Nephron (organoid): Measurements from ENCODE around the gene ATP8A1.

Experiments
- H3K27ac Mint-ChIP-seq, 3 experiments: 2 replicates each; pipeline ENCODE4 v1.8.0; 2020; ENCODE audit warnings: mixed read lengths in 3 of 3, mild to moderate bottlenecking in 2 of 3, moderate library complexity in 1 of 3
- H3K27me3 Mint-ChIP-seq: 2 replicates; pipeline ENCODE4 v1.8.0; 2021; ENCODE audit warnings: low read depth, mild to moderate bottlenecking, moderate library complexity, mixed read lengths
- H3K36me3 Mint-ChIP-seq: 2 replicates; pipeline ENCODE4 v1.8.0; 2020; ENCODE audit warnings: low read depth, mixed read lengths
- H3K4me1 Mint-ChIP-seq: 2 replicates; pipeline ENCODE4 v1.8.0; 2020; ENCODE audit warnings: mixed read lengths
- H3K4me3 Mint-ChIP-seq, 3 experiments: 2 replicates each; pipeline ENCODE4 v1.8.0; 2020; ENCODE audit warnings: mild to moderate bottlenecking in 3 of 3, mixed read lengths in 3 of 3, moderate library complexity in 2 of 3
- H3K9me3 Mint-ChIP-seq: 2 replicates; pipeline ENCODE4 v1.8.0; 2020; ENCODE audit warnings: mixed read lengths
- CTCF ChIP-seq, 3 experiments: fragments of 200-600 bp; sonication (generic); IDR thresholded peaks; one replicate each; pipeline ENCODE4 v1.5.0; 2021; ENCODE audit warnings: antibody characterized with exemption in 3 of 3; ENCODE audit not compliant: unreplicated experiment in 3 of 3

The ATP8A1 gene

GRCh38 chr4:42594888-42595287, 62.0 kb downstream of the ATP8A1 start:
- Mint-ChIP-seq H3K27me3 (no peaks in the 10 kb centered on the region), H3K9me3 (no peaks in the 10 kb centered on the region), H3K36me3 (no peaks in the 10 kb centered on the region), H3K4me1 (no peaks in the 10 kb centered on the region), H3K4me3 (no peak overlapping the region), H3K27ac (no peak overlapping the region)
- TF ChIP-seq CTCF (IDR thresholded peaks at IDR 0.05; ENCODE audit: unreplicated experiment in 3 of 3), result no peak

DNA sequence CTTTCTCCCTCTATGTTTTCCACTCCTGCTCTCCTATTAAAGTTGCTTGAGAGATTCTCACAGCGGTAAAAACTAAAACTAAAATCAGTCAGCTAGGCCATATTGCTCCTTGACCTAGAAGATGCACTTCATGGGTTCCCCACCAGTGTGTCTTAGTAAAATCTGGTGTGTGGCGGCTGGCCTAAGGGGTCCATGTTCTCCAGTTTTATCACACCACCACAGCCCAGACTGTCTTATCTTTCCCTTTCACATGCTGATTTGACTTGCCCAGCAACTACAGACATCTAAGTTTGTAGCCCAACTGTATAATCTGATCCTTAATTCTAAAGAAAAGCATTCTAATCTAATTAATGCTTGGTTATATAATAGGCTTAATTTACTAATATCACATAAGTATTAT, 68.0 kb downstream of the ATP8A1 start:
- TF ChIP-seq CTCF (IDR thresholded peaks at IDR 0.05; ENCODE audit: unreplicated experiment in 3 of 3), result no peak
- H3K36me3 Mint-ChIP-seq, result no peaks in the 10 kb centered on the region
- H3K4me1 Mint-ChIP-seq, result no peaks in the 10 kb centered on the region
- H3K27ac Mint-ChIP-seq, result no peak overlapping the region
- no peaks in the 10 kb centered on the region for H3K27me3 Mint-ChIP-seq
- no peaks in the 10 kb centered on the region for H3K9me3 Mint-ChIP-seq
- H3K4me3 Mint-ChIP-seq, result no peak overlapping the region

- no peak for TF ChIP-seq CTCF (IDR thresholded peaks at IDR 0.05; ENCODE audit: unreplicated experiment in 3 of 3)
- no peaks in the 10 kb centered on the region for H3K4me1 Mint-ChIP-seq
- H3K9me3 Mint-ChIP-seq, result no peaks in the 10 kb centered on the region
- no peak overlapping the region for H3K27ac Mint-ChIP-seq
- H3K27me3 Mint-ChIP-seq, result no peaks in the 10 kb centered on the region
- H3K36me3 Mint-ChIP-seq, result peaks cover 1% of the 10 kb centered on the region
- H3K4me3 Mint-ChIP-seq, result no peak overlapping the region
These were observed 70.1 kb downstream of the ATP8A1 start for GRCh38 chr4:42586775-42587174.

GRCh38 chr4:42579903-42580302, 77.0 kb downstream of the ATP8A1 start:
- Mint-ChIP-seq H3K9me3 (no peaks in the 10 kb centered on the region), H3K27ac (no peak overlapping the region), H3K36me3 (peaks cover 6% of the 10 kb centered on the region), H3K27me3 (no peaks in the 10 kb centered on the region), H3K4me1 (no peaks in the 10 kb centered on the region), H3K4me3 (no peak overlapping the region)
- TF ChIP-seq CTCF (IDR thresholded peaks at IDR 0.05; ENCODE audit: unreplicated experiment in 3 of 3), result no peak

- TF ChIP-seq CTCF (IDR thresholded peaks at IDR 0.05; ENCODE audit: unreplicated experiment in 3 of 3), result no peak
- Mint-ChIP-seq H3K4me1 (no peaks in the 10 kb centered on the region), H3K27ac (no peak overlapping the region), H3K4me3 (no peak overlapping the region), H3K27me3 (no peaks in the 10 kb centered on the region), H3K9me3 (no peaks in the 10 kb centered on the region), H3K36me3 (peaks cover 6% of the 10 kb centered on the region)
These were observed 78.7 kb downstream of the ATP8A1 start for GRCh38 chr4:42578187-42578586.

GRCh38 chr4:42574870-42575430, 82.0 kb downstream of the ATP8A1 start:
- no peak overlapping the region for H3K27ac Mint-ChIP-seq
- no peaks in the 10 kb centered on the region for H3K27me3 Mint-ChIP-seq
- H3K36me3 Mint-ChIP-seq, result peaks cover 3% of the 10 kb centered on the region
- no peak for TF ChIP-seq CTCF (IDR thresholded peaks at IDR 0.05; ENCODE audit: unreplicated experiment in 3 of 3)
- no peaks in the 10 kb centered on the region for H3K4me1 Mint-ChIP-seq
- H3K9me3 Mint-ChIP-seq, result no peaks in the 10 kb centered on the region
- no peak overlapping the region for H3K4me3 Mint-ChIP-seq
